GM12878 (cell line): ENCODE results near the gene GPC6.

Source experiments
- EZH2 ChIP-seq: IDR thresholded peaks from 2 replicates; pipeline ENCODE4 v1.6.1; 2012; ENCODE audit warnings: low read depth, mild to moderate bottlenecking, control low read depth, inconsistent platforms, low read length, borderline replicate concordance; ENCODE audit not compliant: control insufficient read depth
- FOXK2 ChIP-seq: fragments of 450-650 bp; IDR thresholded peaks from 2 replicates; pipeline ENCODE4 v1.6.1; 2017; ENCODE audit warnings: mild to moderate bottlenecking, moderate library complexity
- JUNB ChIP-seq: IDR thresholded peaks from 2 replicates; pipeline ENCODE4 v1.6.1; 2016; ENCODE audit warnings: antibody characterized with exemption, mild to moderate bottlenecking
- KDM1A ChIP-seq: fragments of 200-600 bp; sonication (generic); IDR thresholded peaks from 2 replicates; pipeline ENCODE4 v1.6.1; 2016; ENCODE audit warnings: borderline replicate concordance
- PAX8 ChIP-seq: fragments of 450-650 bp; IDR thresholded peaks from 2 replicates; pipeline ENCODE4 v1.6.1; 2017; ENCODE audit warnings: mild to moderate bottlenecking, moderate library complexity
- POLR2A ChIP-seq: IDR thresholded peaks from 2 replicates; pipeline ENCODE4 v1.6.1; 2011; ENCODE audit warnings: low read depth, mild to moderate bottlenecking, low read length
- RELA ChIP-seq: fragments of 450-650 bp; IDR thresholded peaks from 2 replicates; pipeline ENCODE4 v1.8.0; 2014; ENCODE audit warnings: borderline replicate concordance; ENCODE audit not compliant: partially characterized antibody
- SMC3 ChIP-seq: IDR thresholded peaks from 2 replicates; pipeline ENCODE4 v1.6.1; 2011; ENCODE audit warnings: low read length, improper control_type of control experiment, borderline replicate concordance
- SRF ChIP-seq, 2 experiments: IDR thresholded peaks; 2 replicates each; pipeline ENCODE4 v1.6.1; 2011; ENCODE audit warnings: low read depth in 2 of 2, low read length in 2 of 2, mild to moderate bottlenecking in 1 of 2, moderate library complexity in 1 of 2
- TARDBP ChIP-seq: IDR thresholded peaks from 2 replicates; pipeline ENCODE4 v1.6.1; 2016; ENCODE audit warnings: borderline replicate concordance
- YY1 ChIP-seq: IDR thresholded peaks from 2 replicates; pipeline ENCODE4 v1.6.1; 2011; ENCODE audit warnings: low read depth, mild to moderate bottlenecking, low read length
- ZNF384 ChIP-seq: IDR thresholded peaks from 2 replicates; pipeline ENCODE4 v1.6.1; 2012; ENCODE audit warnings: low read depth, mild to moderate bottlenecking, low read length, improper control_type of control experiment, borderline replicate concordance
- TF ChIP-seq, protein P1 (sequence below), 3 experiments: IDR thresholded peaks in 2 of 3; conservative IDR thresholded peaks in 1 of 3; 2 replicates each; pipeline ENCODE4 v1.5.1; 2011; ENCODE audit warnings: low read depth in 3 of 3, low read length in 3 of 3, mild to moderate bottlenecking in 3 of 3, control low read depth in 2 of 3, moderate library complexity in 2 of 3, inconsistent platforms in 1 of 3, mixed read lengths in 1 of 3; ENCODE audit not compliant: control insufficient read depth in 2 of 3, insufficient read depth in 1 of 3; ENCODE audit errors: extremely low read depth in 1 of 3
- TF ChIP-seq, protein P2 (sequence below): IDR thresholded peaks from 2 replicates; pipeline ENCODE4 v1.6.1; 2012; ENCODE audit warnings: low read length, inconsistent platforms

DNA sequence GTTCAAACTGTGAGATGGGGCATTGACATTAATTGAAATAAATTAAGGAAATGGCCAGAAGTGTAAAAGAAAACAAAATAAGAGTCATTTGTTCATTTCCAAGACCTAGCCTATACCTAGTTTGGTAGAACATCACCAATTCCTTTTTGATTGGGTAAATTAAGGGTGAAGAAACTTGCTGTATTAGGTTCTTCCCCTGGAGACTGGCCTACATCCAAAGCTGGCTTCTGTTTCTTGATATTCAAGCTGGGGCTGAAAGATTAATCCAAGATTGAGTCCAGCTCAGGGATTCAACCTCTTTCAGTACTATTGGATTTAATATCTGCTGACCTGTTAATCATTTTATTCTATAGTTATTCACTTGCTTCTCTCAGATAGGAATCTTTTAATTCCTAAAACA is 183.2 kb downstream of the GPC6 start:
- no peak for TF ChIP-seq FOXK2
- no peak for TF ChIP-seq KDM1A
- no peak for TF ChIP-seq SMC3
- no peak for TF ChIP-seq PAX8
- TF ChIP-seq TARDBP = no peak
- TF ChIP-seq JUNB = no peak
- TF ChIP-seq YY1 = no peak
- no peak for TF ChIP-seq ZNF384
- TF ChIP-seq RELA = no peak
- TF ChIP-seq POLR2A = no peak
- TF ChIP-seq, protein P1, sequence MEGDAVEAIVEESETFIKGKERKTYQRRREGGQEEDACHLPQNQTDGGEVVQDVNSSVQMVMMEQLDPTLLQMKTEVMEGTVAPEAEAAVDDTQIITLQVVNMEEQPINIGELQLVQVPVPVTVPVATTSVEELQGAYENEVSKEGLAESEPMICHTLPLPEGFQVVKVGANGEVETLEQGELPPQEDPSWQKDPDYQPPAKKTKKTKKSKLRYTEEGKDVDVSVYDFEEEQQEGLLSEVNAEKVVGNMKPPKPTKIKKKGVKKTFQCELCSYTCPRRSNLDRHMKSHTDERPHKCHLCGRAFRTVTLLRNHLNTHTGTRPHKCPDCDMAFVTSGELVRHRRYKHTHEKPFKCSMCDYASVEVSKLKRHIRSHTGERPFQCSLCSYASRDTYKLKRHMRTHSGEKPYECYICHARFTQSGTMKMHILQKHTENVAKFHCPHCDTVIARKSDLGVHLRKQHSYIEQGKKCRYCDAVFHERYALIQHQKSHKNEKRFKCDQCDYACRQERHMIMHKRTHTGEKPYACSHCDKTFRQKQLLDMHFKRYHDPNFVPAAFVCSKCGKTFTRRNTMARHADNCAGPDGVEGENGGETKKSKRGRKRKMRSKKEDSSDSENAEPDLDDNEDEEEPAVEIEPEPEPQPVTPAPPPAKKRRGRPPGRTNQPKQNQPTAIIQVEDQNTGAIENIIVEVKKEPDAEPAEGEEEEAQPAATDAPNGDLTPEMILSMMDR (IDR thresholded peaks at IDR 0.05 in 2 of 3, conservative IDR thresholded peaks at IDR 0.05 in 1 of 3; ENCODE audit: control insufficient read depth in 2 of 3, extremely low read depth in 1 of 3, insufficient read depth in 1 of 3, low read depth in 3 of 3, low read length in 3 of 3) = no peak
- TF ChIP-seq SRF (IDR thresholded peaks at IDR 0.05; ENCODE audit: low read depth in 2 of 2, low read length in 2 of 2) = no peak
- no peak for TF ChIP-seq EZH2
- TF ChIP-seq, protein P2, sequence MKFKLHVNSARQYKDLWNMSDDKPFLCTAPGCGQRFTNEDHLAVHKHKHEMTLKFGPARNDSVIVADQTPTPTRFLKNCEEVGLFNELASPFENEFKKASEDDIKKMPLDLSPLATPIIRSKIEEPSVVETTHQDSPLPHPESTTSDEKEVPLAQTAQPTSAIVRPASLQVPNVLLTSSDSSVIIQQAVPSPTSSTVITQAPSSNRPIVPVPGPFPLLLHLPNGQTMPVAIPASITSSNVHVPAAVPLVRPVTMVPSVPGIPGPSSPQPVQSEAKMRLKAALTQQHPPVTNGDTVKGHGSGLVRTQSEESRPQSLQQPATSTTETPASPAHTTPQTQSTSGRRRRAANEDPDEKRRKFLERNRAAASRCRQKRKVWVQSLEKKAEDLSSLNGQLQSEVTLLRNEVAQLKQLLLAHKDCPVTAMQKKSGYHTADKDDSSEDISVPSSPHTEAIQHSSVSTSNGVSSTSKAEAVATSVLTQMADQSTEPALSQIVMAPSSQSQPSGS = no peak
